Measurements from ENCODE around the gene MAGEL2.
"Not testable (repeated sequence)": the region's sequence is repeated elsewhere in the genome, so short reads cannot be mapped to it uniquely, and the experiment has no call there.

MAGEL2 gene

DNA sequence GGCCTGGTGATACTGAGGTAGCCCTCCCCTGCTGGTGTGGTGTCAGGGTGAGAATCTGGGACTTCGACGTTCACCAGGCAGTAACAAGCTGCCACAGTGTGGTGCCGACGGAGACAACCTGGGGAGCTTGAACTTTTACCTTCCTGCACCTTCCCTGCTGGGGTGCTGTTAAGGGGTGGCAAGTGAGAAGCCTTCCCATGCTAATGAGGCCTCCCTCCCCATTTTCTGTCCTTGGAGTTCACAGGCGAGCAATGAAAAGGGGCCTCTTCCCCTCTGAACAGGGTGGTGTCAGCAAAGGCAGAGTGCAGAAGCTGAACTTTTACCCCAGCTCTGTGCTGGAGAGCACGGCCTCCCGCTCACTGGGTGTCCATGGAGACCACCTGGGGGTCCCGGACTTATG is 13.5 kb downstream of the MAGEL2 start:
- TF ChIP-seq Cebpa-rat (IDR thresholded peaks at IDR 0.05) = no peak
- Histone ChIP-seq H3K4me3 (no peak overlapping the region), H4K20me1 (no peaks in the 10 kb centered on the region), H3K4me1 (0 out of 20 replicates have a peak, but pooled peaks cover 0 to 3% (median 0%) of the 10 kb centered on the region in 10 experiments), H3K9ac (no peak overlapping the region), H3K36me3 (no peaks in the 10 kb centered on the region), H3K9me3 (replicated peaks in 1 of 11) (no peaks in the 10 kb centered on the region), H3K27ac (no peak overlapping the region), H3K4me2 (no peak overlapping the region), H3K27me3 (no peaks in the 10 kb centered on the region)

GRCh38 chr15:23629234-23629805 is 18.3 kb downstream of the MAGEL2 start:
- no peaks in the 10 kb centered on the region for H4K20me1 ChIP-seq
- H3K9me3 ChIP-seq (replicated peaks in 1 of 11) = no peaks in the 10 kb centered on the region
- H3K4me2 ChIP-seq = no peak overlapping the region
- H3K4me1 ChIP-seq = no peaks in the 10 kb centered on the region
- TF ChIP-seq Cebpa-rat (IDR thresholded peaks at IDR 0.05) = no peak
- no peaks in the 10 kb centered on the region for H3K27me3 ChIP-seq
- no peak overlapping the region for H3K9ac ChIP-seq
- no peak overlapping the region for H3K4me3 ChIP-seq
- no peak overlapping the region for H3K27ac ChIP-seq
- no peaks in the 10 kb centered on the region for H3K36me3 ChIP-seq

- H3K4me3 ChIP-seq = no peak overlapping the region
- H3K27me3 ChIP-seq = no peaks in the 10 kb centered on the region
- no peaks in the 10 kb centered on the region; a peak in 1 of 22 replicates for H3K9me3 ChIP-seq (replicated peaks in 1 of 11)
- H3K4me2 ChIP-seq = no peak overlapping the region
- no peaks in the 10 kb centered on the region for H3K36me3 ChIP-seq
- H4K20me1 ChIP-seq = no peaks in the 10 kb centered on the region
- H3K9ac ChIP-seq = no peak overlapping the region
- no peak for TF ChIP-seq Cebpa-rat (IDR thresholded peaks at IDR 0.05)
- no peak overlapping the region for H3K27ac ChIP-seq
- H3K4me1 ChIP-seq = no peaks in the 10 kb centered on the region
Observed at GRCh38 chr15:23628612-23629233, 18.9 kb downstream of the MAGEL2 start.

GRCh38 chr15:23616536-23616935 is 31.1 kb downstream of the MAGEL2 start:
- no peaks in the 10 kb centered on the region for H4K20me1 ChIP-seq

GRCh38 chr15:23606226-23606625 is 41.4 kb downstream of the MAGEL2 start:
- H3K9ac ChIP-seq = no peak overlapping the region
- no peaks in the 10 kb centered on the region for H4K20me1 ChIP-seq
- no peaks in the 10 kb centered on the region for H3K27me3 ChIP-seq
- no peak overlapping the region for H3K4me3 ChIP-seq
- H3K27ac ChIP-seq = no peak overlapping the region
- no peak overlapping the region for H3K4me2 ChIP-seq
- peaks cover 0 to 7% (median 0%) of the 10 kb centered on the region in 10 experiments; a peak in 1 of 20 replicates for H3K4me1 ChIP-seq
- TF ChIP-seq Cebpa-rat (IDR thresholded peaks at IDR 0.05) = no peak
- no peaks in the 10 kb centered on the region for H3K36me3 ChIP-seq
- peaks cover 0 to 4% (median 0%) of the 10 kb centered on the region in 11 experiments; a peak in 3 of 22 replicates for H3K9me3 ChIP-seq (replicated peaks in 1 of 11)

More at GRCh38 chr15:23616536-23616935, 31.1 kb downstream of the MAGEL2 start:
- no peak overlapping the region for H3K27ac ChIP-seq
- no peaks in the 10 kb centered on the region for H3K36me3 ChIP-seq
- H3K9me3 ChIP-seq (replicated peaks in 1 of 11) = peaks cover 0 to 12% (median 5%) of the 10 kb centered on the region in 11 experiments; a peak in 9 of 22 replicates
- H3K9ac ChIP-seq = no peak overlapping the region
- no peaks in the 10 kb centered on the region for H3K27me3 ChIP-seq
- no peaks in the 10 kb centered on the region; a peak in 1 of 20 replicates for H3K4me1 ChIP-seq
- H3K4me2 ChIP-seq = no peak overlapping the region
- no peak for TF ChIP-seq Cebpa-rat (IDR thresholded peaks at IDR 0.05)
- H3K4me3 ChIP-seq = no peak overlapping the region

DNA sequence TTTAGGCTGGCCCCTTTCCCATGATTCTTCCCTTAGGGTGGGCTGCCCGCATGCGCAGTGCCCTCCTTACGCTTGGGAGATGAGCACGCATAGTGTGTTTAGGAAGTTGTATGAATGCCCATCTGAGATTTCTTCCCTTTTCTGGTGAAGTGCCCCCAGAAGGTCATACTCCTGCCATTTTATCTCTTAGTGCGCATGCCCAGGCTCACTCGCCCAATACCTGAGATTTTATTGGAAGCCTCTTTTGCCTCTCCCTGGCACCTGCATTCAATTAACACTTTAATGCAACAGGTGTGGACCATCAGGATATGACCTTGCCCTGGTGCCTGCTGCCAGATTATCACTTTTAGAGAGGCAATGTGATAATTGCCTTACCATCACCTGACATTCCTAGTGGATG is 45.5 kb downstream of the MAGEL2 start:
- no peak overlapping the region for H3K4me3 ChIP-seq
- H3K36me3 ChIP-seq = no peaks in the 10 kb centered on the region
- H3K9me3 ChIP-seq (replicated peaks in 1 of 11) = peaks cover 0 to 4% (median 0%) of the 10 kb centered on the region in 11 experiments; a peak in 3 of 22 replicates
- peaks cover 0 to 7% (median 0%) of the 10 kb centered on the region in 10 experiments; a peak in 1 of 20 replicates for H3K4me1 ChIP-seq
- no peak overlapping the region for H3K4me2 ChIP-seq
- no peak for TF ChIP-seq Cebpa-rat (IDR thresholded peaks at IDR 0.05)
- H3K9ac ChIP-seq = no peak overlapping the region
- no peak overlapping the region for H3K27ac ChIP-seq
- H3K27me3 ChIP-seq = no peaks in the 10 kb centered on the region
- H4K20me1 ChIP-seq = no peaks in the 10 kb centered on the region

DNA sequence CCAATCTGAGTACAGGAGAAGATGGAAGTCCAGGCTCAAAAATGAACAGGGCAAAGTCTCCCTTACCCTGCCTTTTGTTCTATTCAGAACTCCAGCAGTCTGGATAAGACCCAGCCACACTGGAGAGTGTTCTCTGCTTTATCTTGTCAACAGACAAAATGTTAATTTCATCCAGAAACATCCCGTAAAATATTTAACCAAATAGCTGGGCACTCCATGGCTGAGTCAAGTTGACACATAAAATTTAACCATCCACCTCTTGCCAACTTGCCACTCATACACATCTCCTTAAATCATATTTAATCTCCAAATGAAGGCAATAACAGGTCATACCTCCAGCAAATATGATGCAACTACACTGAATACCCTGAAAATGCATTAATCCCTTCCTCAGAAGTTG is 48.6 kb downstream of the MAGEL2 start:
- H3K9ac ChIP-seq = no peak overlapping the region
- no peak overlapping the region for H3K4me2 ChIP-seq
- H3K4me3 ChIP-seq = no peak overlapping the region
- no peaks in the 10 kb centered on the region for H3K27me3 ChIP-seq
- TF ChIP-seq Cebpa-rat (IDR thresholded peaks at IDR 0.05) = no peak
- H3K36me3 ChIP-seq = no peaks in the 10 kb centered on the region
- H3K4me1 ChIP-seq = no peaks in the 10 kb centered on the region
- H3K9me3 ChIP-seq (replicated peaks in 1 of 11) = no peaks in the 10 kb centered on the region; a peak in 1 of 22 replicates
- no peaks in the 10 kb centered on the region for H4K20me1 ChIP-seq
- H3K27ac ChIP-seq = no peak overlapping the region

GRCh38 chr15:23597278-23597677 is 50.4 kb downstream of the MAGEL2 start:
- not testable (repeated sequence) for H3K27ac ChIP-seq; H3K9ac ChIP-seq; H3K36me3 ChIP-seq; H3K4me2 ChIP-seq; H3K4me1 ChIP-seq; H4K20me1 ChIP-seq; H3K4me3 ChIP-seq; H3K27me3 ChIP-seq; H3K9me3 ChIP-seq (replicated peaks in 1 of 11)

DNA sequence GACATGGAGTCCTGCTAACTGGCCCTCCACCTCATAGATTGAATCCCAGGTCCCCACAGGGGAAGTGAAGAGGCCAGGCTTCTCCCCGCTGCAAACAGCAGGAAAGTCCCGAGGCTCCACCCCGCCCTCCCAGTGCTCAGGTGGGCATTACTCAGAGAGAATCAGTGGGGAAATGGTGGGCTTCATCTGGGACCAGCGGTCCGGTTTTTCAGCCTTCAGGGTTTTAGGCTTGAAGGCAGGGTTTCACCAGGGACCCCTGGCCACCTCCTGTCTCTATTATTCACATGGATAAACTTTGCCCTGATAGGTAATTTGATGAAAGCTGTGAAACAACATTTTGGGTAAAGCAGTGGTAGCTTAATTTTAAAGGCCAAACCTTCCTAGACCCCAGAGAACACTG is 50.9 kb downstream of the MAGEL2 start:
- Histone ChIP-seq H3K9ac (no peak overlapping the region), H3K4me2 (no peak overlapping the region), H4K20me1 (no peaks in the 10 kb centered on the region), H3K27ac (no peak overlapping the region), H3K36me3 (no peaks in the 10 kb centered on the region), H3K27me3 (no peaks in the 10 kb centered on the region), H3K4me1 (no peaks in the 10 kb centered on the region), H3K4me3 (no peak overlapping the region), H3K9me3 (replicated peaks in 1 of 11) (no peaks in the 10 kb centered on the region)
- TF ChIP-seq Cebpa-rat (IDR thresholded peaks at IDR 0.05) = no peak

DNA sequence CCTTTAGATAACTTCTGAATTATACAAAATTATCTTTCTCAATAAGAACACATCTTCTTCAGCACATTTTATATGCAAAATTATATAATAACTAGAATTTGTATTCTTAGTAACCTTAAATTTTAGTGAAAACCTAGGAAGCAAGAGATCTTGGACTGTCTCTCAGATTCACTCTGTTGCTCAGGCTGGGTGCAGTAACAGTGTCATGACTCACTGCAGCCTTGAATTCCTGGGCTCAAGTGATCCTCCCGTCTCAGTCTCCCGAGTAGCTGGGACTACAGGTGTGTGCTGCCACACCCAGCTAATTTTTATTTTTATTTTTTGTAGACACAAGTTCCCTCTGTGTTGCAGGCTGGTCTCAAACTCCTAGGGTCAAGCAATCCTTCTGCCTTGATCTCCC is 52.3 kb downstream of the MAGEL2 start:
- Histone ChIP-seq H3K27me3 (no peaks in the 10 kb centered on the region), H3K27ac (no peak overlapping the region), H3K9ac (no peak overlapping the region), H3K4me2 (no peak overlapping the region), H3K9me3 (replicated peaks in 1 of 11) (no peaks in the 10 kb centered on the region), H4K20me1 (no peaks in the 10 kb centered on the region), H3K36me3 (no peaks in the 10 kb centered on the region), H3K4me3 (no peak overlapping the region), H3K4me1 (no peaks in the 10 kb centered on the region)
- TF ChIP-seq Cebpa-rat (IDR thresholded peaks at IDR 0.05) = no peak

Data from BLaER1 treated with 17β-estradiol and CSF1 and Interleukin-3, amounts not matched to agents 10 nM and 100 nM (cell line).